ENCODE measurements around the gene PPP1R3E.

PPP1R3E gene

DNA sequence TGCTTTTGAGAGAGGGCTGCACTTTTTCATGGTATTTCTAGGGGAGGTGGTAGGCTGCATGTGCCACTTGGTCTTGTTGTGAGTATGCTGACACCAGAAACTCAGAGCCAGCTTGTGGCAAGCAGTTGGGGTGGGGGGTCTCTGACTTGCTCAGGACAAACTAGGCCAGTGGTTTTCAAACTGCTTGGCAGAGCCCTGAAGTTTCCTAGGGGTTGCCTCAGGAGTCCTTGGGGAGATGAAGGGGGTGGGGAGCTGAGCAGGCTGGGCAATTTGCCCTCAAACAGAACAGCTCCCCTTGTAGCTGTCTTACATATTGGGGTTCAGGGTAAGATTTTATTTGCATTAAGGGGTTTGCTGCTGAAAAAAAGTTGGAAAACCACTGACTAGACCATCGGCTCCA, 7.9 kb upstream of the PPP1R3E start:
- H3K9ac ChIP-seq (ENCODE audit: low read length): no peak overlapping the region
- H3K9me3 ChIP-seq (ENCODE audit: insufficient read depth, low read length): no peaks in the 10 kb centered on the region
- H3K4me3 ChIP-seq (ENCODE audit: low read length): no peak overlapping the region
- H3K4me1 ChIP-seq (ENCODE audit: low read length): peaks cover 12% of the 10 kb centered on the region
- peaks cover 10% of the 10 kb centered on the region for H3K79me2 ChIP-seq (ENCODE audit: low read length)
- H3K36me3 ChIP-seq (replicated peaks; ENCODE audit: low read depth, low read length): peaks cover 5% of the 10 kb centered on the region
- no peaks in the 10 kb centered on the region for H3K27me3 ChIP-seq (ENCODE audit: low read depth, low read length)
- no peak overlapping the region for H3K4me2 ChIP-seq (ENCODE audit: low read length)
- no peak for TF ChIP-seq EZH2phosphoT487 (IDR thresholded peaks at IDR 0.05; ENCODE audit: low read depth)
- TF ChIP-seq, protein P1, sequence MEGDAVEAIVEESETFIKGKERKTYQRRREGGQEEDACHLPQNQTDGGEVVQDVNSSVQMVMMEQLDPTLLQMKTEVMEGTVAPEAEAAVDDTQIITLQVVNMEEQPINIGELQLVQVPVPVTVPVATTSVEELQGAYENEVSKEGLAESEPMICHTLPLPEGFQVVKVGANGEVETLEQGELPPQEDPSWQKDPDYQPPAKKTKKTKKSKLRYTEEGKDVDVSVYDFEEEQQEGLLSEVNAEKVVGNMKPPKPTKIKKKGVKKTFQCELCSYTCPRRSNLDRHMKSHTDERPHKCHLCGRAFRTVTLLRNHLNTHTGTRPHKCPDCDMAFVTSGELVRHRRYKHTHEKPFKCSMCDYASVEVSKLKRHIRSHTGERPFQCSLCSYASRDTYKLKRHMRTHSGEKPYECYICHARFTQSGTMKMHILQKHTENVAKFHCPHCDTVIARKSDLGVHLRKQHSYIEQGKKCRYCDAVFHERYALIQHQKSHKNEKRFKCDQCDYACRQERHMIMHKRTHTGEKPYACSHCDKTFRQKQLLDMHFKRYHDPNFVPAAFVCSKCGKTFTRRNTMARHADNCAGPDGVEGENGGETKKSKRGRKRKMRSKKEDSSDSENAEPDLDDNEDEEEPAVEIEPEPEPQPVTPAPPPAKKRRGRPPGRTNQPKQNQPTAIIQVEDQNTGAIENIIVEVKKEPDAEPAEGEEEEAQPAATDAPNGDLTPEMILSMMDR (IDR thresholded peaks at IDR 0.05; ENCODE audit: low read depth, low read length): no peak
- H4K20me1 ChIP-seq (ENCODE audit: insufficient read depth, low read length): no peaks in the 10 kb centered on the region
- H3K27ac ChIP-seq (ENCODE audit: low read length): no peak overlapping the region
- no peak overlapping the region for H2AFZ ChIP-seq (ENCODE audit: low read depth, low read length)

DNA sequence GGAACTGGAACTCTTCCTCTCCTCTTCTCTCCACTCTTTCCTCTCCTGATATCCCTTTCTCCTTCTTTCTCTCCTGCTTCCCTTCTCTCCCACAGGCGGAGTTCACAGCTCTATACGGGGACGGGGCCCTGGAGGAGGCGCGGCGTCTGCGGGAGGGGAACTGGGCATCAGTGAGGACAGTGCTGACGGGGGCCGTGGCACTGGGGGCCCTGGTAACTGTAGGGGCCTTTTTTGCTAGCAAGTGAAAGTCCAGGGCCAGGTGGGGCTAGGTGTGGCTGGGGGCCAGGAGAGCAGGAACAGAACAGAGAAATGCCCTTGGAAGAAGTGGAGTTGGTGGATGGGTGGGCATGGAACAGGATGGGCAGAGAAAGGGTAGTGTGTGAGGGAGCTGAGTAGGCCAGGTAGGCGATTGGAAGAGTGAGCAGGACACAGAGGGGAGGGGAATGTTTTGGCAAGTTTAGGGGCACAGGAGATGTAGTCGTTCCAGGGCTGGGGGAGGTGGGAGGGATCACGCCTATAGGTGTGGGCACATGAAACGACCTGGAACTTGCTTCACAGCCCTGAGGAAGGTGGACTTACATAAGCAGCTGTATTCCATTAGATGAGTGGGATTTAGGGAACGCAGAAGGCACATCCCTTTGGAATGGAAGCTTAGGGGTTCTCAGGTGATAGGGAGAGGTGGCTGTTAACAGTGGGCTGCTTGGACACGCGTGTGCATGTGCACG, 6.2 kb upstream of the PPP1R3E start:
- Histone ChIP-seq H3K9ac (ENCODE audit: low read length) (no peak overlapping the region), H3K4me2 (ENCODE audit: low read length) (no peak overlapping the region), H3K79me2 (ENCODE audit: low read length) (peaks cover 10% of the 10 kb centered on the region)

DNA sequence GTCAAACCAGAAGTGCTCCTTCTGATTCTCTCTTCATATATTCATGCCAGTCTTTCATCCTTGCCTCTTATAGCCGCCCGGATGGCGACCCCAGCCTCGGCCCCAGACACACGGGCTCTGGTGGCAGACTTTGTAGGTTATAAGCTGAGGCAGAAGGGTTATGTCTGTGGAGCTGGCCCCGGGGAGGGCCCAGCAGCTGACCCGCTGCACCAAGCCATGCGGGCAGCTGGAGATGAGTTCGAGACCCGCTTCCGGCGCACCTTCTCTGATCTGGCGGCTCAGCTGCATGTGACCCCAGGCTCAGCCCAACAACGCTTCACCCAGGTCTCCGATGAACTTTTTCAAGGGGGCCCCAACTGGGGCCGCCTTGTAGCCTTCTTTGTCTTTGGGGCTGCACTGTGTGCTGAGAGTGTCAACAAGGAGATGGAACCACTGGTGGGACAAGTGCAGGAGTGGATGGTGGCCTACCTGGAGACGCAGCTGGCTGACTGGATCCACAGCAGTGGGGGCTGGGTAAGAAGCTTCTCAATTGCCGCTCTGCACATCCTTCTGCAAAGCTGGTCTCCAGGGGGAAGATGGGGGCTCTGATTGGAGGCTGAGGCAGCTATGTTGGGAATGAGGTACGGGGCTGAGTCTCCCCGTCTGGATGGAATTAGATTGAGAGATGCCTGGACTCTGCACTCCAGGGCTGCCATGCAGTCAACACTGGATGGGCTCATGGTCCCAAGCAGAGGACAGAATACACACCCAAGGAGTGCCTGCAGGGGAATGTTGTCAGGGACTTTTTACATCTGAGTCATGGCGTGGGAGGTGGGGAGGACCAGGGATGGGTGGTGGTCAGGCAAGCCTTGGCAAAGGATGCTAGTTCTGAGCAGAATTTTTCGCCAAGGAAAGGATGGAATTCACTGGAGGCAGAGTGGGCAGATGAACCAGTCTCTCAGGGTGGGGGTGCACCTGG, 5.3 kb upstream of the PPP1R3E start:
- Histone ChIP-seq H3K4me1 (ENCODE audit: low read length) (peaks cover 16% of the 10 kb centered on the region), H3K4me2 (ENCODE audit: low read length) (peak overlapping the region; percentile 94), H3K36me3 (replicated peaks; ENCODE audit: low read depth, low read length) (peaks cover 5% of the 10 kb centered on the region), H4K20me1 (ENCODE audit: insufficient read depth, low read length) (no peaks in the 10 kb centered on the region), H3K9ac (ENCODE audit: low read length) (no peak overlapping the region), H2AFZ (ENCODE audit: low read depth, low read length) (no peak overlapping the region), H3K27ac (ENCODE audit: low read length) (no peak overlapping the region), H3K79me2 (ENCODE audit: low read length) (peaks cover 10% of the 10 kb centered on the region), H3K4me3 (ENCODE audit: low read length) (peak overlapping the region; percentile 96), H3K27me3 (ENCODE audit: low read depth, low read length) (no peaks in the 10 kb centered on the region), H3K9me3 (ENCODE audit: insufficient read depth, low read length) (no peaks in the 10 kb centered on the region)
- TF ChIP-seq EZH2phosphoT487 (IDR thresholded peaks at IDR 0.05; ENCODE audit: low read depth): no peak
- TF ChIP-seq, protein P1 (IDR thresholded peaks at IDR 0.05; ENCODE audit: low read depth, low read length): no peak

More for the DNA sequence above, 6.2 kb upstream of the PPP1R3E start:
- Histone ChIP-seq H3K4me1 (ENCODE audit: low read length) (peaks cover 13% of the 10 kb centered on the region), H3K27me3 (ENCODE audit: low read depth, low read length) (no peaks in the 10 kb centered on the region), H3K9me3 (ENCODE audit: insufficient read depth, low read length) (no peaks in the 10 kb centered on the region), H3K27ac (ENCODE audit: low read length) (no peak overlapping the region), H3K36me3 (replicated peaks; ENCODE audit: low read depth, low read length) (peaks cover 5% of the 10 kb centered on the region), H2AFZ (ENCODE audit: low read depth, low read length) (no peak overlapping the region), H4K20me1 (ENCODE audit: insufficient read depth, low read length) (no peaks in the 10 kb centered on the region), H3K4me3 (ENCODE audit: low read length) (no peak overlapping the region)
- no peak for TF ChIP-seq EZH2phosphoT487 (IDR thresholded peaks at IDR 0.05; ENCODE audit: low read depth)
- TF ChIP-seq, protein P1 (IDR thresholded peaks at IDR 0.05; ENCODE audit: low read depth, low read length): no peak

DNA sequence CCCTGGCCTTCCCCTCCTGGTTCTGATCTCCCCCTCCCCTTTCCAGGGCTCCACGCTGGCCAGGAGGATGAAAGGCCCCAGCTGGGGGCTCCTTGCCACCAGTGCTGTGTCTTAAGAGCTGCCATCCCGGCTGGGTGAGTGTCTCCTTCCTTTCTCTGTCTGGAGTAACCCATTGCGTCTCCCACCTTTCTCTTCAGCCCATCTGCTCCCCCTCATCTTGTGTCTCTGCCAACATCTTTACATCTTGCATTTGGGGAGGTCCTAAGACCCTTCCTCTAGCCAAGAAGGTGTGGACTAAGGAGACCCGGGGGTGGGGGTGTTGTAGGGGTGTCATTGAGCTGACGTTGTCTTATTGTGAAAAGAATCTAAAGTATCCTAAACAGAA, 4.5 kb upstream of the PPP1R3E start:
- Histone ChIP-seq H3K27me3 (ENCODE audit: low read depth, low read length) (no peaks in the 10 kb centered on the region), H4K20me1 (ENCODE audit: insufficient read depth, low read length) (no peaks in the 10 kb centered on the region), H3K27ac (ENCODE audit: low read length) (no peak overlapping the region), H3K4me2 (ENCODE audit: low read length) (peak overlapping the region; percentile 94), H3K9ac (ENCODE audit: low read length) (peak overlapping the region; percentile 89), H3K4me3 (ENCODE audit: low read length) (peak overlapping the region; percentile 96), H3K36me3 (replicated peaks; ENCODE audit: low read depth, low read length) (peaks cover 5% of the 10 kb centered on the region), H3K79me2 (ENCODE audit: low read length) (peaks cover 10% of the 10 kb centered on the region), H3K9me3 (ENCODE audit: insufficient read depth, low read length) (no peaks in the 10 kb centered on the region), H3K4me1 (ENCODE audit: low read length) (peaks cover 16% of the 10 kb centered on the region), H2AFZ (ENCODE audit: low read depth, low read length) (no peak overlapping the region)
- TF ChIP-seq EZH2phosphoT487 (IDR thresholded peaks at IDR 0.05; ENCODE audit: low read depth): no peak
- TF ChIP-seq, protein P1 (IDR thresholded peaks at IDR 0.05; ENCODE audit: low read depth, low read length): no peak
